GM18951 (cell line): ENCODE measurements around the gene SPANXN2.
"Not testable (repeated sequence)": the region's sequence is repeated elsewhere in the genome, so short reads cannot be mapped to it uniquely, and the experiment has no call there.

Source experiments
- POLR2A ChIP-seq: IDR thresholded peaks from 4 replicates; pipeline ENCODE4 v1.6.1; 2011; ENCODE audit warnings: mild to moderate bottlenecking; ENCODE audit not compliant: insufficient read length, insufficient read depth; ENCODE audit errors: extremely low read depth
- in situ Hi-C: fragments of 300-500 bp; cut with MboI; formaldehyde crosslinking; loops from one replicate; pipeline ENCODE4 v1.12.0; 2022; ENCODE audit warnings: low sequenced_read_pairs, mixed read lengths, inconsistent platforms; ENCODE audit not compliant: unreplicated experiment

SPANXN2 gene, protein sequence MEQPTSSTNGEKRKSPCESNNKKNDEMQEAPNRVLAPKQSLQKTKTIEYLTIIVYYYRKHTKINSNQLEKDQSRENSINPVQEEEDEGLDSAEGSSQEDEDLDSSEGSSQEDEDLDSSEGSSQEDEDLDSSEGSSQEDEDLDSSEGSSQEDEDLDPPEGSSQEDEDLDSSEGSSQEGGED

DNA sequence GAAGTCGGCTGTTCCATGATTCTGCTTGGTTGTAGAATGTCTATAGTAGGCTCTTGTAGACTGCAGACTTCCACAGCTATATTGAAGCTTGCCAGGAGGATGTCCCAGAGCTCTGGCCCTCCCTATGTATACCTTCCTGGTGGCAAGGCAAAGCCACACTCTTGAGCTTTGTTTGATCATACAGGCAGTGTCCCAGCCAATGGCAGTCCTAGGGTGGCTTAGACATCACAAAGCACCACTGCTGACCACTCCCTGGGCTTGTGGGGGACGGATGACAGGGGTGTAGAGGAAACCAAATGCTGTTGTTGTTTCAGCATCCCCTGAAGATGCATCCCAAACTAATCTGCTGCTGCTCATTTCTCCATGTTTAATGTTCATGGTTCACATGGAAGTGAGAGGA, at the start of gene SPANXN2:
Gene SPANXN2 (minus strand): TSS at position 101 of the 400 bp plus-strand sequence. CDS start 84 bp downstream, at position 17.
- in situ Hi-C loops, result not testable (repeated sequence)

DNA sequence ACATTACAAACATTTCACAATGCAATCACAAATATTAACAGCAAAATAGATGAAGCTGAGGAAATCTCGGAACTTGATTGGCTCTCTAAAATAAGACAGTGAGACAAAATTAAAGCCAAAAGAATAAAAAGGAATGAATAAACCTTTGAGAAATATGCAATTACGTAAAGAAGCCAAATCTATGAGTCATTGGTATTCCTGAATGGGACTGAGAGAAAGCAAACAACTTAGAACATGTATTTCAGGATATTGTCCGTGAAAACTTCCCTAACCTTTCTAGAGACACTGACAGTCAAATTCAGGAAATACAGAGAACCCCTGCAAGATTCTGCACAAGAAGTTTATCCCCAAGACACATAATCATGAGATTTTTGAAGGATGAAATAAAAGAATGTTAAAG, 48.4 kb upstream of the SPANXN2 start:
- no peak for TF ChIP-seq POLR2A

DNA sequence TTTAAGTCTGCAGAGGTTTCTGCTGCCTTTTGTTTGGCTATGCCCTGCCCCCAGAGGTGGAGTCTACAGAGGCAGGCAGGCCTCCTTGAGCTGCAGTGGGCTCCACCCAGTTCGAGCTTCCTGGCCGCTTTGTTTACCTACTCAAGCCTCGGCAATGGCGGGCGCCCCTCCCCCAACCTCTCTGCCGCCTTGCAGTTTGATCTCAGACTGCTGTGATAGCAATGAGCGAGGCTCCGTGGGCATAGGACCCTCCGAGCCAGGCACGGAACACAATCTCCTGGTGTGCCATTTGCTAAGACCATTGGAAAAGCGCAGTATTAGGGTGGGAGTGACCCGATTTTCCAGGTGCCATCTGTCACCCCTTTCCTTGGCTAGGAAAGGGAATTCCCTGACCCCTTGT, 47.2 kb upstream of the SPANXN2 start:
- in situ Hi-C loops, result not testable (repeated sequence)

More for the DNA sequence above, 48.4 kb upstream of the SPANXN2 start:
- in situ Hi-C loops, result no loop called here

DNA sequence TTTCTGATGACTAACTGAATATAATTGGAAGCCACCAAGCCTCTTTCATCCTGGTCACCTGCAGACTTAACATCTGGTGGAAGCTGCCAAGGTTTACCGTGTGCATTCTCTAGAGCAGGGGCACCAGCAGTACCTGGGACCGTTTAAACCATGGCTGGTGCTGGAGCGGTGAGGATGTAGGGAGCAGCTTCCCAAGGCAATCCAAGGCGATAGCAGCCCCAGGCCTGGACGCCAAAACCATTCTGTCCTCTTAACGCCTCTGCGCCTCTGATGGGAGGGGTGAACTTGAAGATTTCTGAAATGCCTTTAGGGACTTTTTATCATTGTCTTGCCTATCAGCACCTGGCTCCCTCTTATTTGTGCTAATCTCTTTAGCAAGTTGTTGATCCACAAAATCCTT, 37.3 kb upstream of the SPANXN2 start:
- no peak for TF ChIP-seq POLR2A
- in situ Hi-C loops, result no loop called here

DNA sequence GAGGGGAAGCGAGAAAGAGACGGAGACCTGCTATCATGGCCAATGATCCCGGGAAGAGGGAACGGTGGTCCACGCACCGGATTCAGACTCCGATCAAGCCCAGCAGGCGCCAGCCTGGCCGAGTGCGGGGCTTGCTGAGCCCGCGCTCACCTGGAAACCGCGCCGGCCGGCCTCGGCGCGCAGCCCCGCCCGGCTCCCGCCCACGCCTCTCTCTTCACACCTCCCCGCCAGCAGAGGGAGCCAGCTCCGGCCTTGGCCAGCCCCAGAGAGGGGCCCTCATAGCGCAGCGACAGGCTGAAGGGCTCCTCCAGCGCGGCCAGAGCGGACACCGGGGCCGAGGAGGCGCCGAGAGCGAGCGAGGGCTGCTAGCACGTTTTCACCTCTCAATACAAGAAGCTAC, 36.8 kb upstream of the SPANXN2 start:
- in situ Hi-C loops, result no loop called here
- no peak for TF ChIP-seq POLR2A

DNA sequence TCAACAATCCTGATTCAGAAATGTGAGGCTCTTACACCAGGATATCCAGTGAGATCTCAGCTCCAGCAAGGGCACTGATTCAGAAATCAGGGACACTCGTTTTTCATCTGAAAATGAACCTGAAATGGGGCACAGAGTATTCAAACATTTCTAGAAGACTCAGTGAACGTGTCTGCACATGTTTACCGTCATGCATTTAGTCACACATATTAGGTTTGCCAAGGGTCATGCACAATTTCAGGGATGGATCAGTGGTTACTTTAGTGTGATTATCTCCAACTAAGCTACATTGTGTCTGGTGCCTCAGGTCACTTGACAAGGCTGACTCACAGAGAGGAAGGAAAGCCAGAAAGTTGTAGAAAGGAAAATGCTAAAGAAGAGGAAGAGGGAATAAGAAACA, 33.6 kb upstream of the SPANXN2 start:
- TF ChIP-seq POLR2A, result no peak
- in situ Hi-C loops, result no loop called here

DNA sequence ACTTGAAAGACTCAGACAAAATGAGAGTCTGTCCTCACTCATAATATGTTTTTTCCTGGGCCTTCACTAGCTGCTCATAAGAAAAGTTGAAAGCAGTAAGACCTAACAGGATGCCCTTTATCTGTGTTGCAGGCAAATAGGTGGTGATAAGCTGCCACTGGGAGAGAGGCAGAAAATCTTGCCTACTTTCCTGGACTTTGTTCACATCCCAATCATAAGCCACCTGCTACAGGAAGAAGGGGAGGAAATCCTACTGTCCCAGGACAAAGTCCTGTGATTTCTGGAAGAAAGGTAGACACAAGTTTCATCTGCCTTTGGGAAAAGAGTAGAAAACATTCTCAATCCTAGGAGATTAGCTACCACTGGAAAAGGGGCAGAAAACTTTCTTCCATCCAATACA, 13.3 kb upstream of the SPANXN2 start:
- no peak for TF ChIP-seq POLR2A
- in situ Hi-C loops, result no loop called here

DNA sequence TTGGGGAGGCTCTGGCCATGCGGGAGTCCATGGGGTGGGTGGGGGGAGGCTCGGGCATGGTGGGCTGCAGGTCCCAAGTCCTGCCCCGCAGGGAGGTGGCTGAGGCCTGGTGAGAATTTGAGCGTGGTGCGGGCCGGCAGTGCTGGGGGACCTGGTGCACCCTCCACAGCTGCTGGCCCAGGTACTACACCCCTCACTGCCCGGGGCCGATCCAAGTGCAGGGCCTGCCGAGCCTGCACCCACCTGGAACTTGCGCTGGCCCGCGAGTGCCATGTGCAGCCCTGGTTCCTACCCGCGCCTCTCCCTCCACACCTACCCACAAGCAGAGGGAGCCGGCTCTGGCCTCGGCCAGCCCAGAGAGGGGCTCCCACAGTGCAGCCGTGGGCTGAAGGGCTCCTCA, 5.7 kb upstream of the SPANXN2 start:
- in situ Hi-C loops, result no loop called here

DNA sequence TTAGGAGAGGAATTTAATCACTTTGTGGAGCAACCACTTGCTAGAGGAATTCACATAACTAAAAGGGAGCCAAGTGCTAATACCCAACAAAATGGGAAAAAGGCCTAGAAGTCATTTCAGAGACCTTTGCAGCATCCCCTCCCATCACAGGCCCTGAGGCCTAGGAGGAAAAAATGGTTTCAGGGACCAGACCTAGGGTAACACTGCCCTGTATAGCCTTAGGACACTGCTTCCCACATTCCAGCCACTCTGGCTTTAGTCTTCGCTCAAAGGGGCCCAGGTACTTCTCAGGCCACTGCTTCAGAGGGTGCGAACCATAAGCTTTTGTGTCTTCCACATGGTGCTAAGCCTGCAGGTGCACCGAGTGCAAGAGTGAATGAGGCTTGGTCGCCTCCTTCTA, 19.1 kb downstream of the SPANXN2 start:
- no peak for TF ChIP-seq POLR2A
- in situ Hi-C loops, result no loop called here

More for the DNA sequence above, 5.7 kb upstream of the SPANXN2 start:
- TF ChIP-seq POLR2A, result no peak

DNA sequence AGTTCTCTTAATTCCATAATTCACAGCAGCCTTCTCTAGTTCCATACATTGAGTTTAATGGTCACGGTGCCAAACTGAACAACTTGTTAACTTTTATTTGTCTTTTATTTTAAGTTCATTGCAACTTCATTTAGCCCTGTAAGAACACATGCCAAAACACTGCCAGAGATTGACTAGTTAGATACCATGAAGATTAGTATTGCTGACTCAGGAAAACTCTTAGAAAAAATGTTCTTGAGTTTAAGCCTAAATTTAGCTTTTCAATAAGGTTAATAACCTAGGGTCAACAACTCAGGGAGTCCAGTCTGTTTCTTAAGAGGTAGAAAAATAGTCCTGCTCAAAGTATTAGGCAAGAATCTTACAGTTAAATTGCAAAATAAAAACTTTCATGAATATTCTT, 25.7 kb downstream of the SPANXN2 start:
- TF ChIP-seq POLR2A, result no peak
- in situ Hi-C loops, result no loop called here

DNA sequence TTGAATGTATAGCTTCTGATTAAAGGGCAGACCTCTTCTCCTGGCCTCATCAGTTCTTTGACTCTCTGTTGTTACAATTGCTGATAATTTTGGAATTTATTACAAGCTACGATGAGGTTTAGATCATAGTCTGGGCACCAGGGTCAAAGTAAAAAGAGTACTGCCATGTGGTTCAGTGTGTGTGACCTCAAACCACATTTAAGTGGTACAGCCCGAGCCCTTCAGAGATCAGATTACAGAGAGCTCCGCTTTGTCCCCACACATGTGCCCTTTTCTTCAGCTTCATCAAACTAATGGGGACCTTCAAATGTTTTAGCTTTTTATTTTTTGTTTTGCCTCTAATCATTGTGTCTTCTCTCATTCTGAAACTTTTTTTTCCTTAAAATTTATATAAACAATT, 37.1 kb downstream of the SPANXN2 start:
- in situ Hi-C loops, result no loop called here

DNA sequence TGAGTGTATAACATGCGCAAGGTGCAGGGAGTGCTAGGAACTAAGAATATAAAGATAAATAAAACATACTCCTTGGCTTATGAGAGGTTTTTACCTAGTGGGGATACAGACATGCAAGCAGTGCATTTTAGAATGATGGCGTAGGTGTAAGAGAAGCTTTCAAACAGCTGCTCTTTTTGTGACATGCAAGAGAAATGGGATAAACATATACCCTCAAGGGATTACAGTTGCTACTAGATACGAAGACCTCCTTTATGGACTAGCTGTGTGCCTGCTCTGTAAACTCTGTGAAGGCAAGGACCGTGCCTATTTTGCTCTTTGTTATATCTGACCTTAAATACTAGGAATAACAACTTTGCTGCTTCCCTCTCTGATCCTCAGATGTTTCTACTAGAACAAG, 45.6 kb downstream of the SPANXN2 start:
- TF ChIP-seq POLR2A, result no peak

More for the DNA sequence above, 37.1 kb downstream of the SPANXN2 start:
- TF ChIP-seq POLR2A, result no peak

DNA sequence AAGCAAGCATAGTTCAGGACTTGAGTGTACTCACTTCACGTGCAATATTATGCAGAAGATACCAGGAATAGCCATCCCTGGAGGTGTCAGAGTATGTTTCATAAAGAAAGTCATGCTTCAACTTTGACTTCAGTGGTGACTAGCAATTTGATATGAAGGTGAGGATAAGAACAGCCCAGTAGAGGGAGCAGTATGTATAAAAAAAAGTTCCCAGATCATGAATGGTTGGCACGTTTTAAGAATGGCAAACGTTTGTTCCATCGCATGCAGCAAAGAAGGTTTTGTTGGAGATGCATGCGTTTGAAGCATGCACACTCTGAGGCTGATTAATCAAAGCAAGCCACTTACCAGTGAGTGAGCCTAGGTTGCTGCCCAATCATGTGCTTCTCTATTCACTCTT, 51.2 kb downstream of the SPANXN2 start:
- no peak for TF ChIP-seq POLR2A
- in situ Hi-C loops, result no loop called here

More for the DNA sequence above, 45.6 kb downstream of the SPANXN2 start:
- in situ Hi-C loops, result no loop called here

DNA sequence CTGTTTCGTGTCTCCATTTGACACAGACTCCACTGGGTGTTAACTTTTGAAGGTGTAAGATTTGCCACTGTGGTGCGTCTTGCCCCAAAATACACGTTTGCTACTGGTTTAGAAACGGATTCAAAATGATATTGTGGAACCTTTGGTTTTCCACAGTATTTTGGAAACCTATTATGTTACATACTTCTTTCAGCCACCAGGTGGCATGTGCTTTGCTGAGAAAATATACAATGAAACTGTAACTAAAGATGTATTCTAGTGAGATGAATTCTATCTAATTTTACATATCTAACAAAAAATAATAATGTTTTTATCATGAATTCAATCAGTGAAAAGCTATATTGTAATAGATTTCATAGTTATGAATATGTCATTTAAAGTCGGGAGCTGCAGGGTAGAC, 56.2 kb downstream of the SPANXN2 start:
- no peak for TF ChIP-seq POLR2A
- in situ Hi-C loops, result no loop called here

DNA sequence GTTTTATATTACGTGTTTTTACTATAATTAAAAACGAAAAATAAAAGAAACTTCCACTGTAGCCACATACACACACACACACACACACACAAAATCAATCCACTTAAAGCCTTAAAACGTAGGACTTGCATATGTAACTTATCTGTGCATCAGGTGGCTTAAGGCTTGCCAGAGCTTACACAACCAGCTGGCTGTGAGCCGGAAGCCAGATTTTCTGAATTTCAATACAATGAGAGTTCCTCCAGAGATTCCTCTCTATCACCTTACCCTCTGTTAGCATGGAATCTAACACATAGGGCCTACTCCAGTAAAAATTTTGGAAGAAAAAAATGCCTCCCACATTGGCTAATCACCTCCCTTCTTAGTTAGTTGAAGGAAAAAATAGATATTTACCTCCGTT, 56.8 kb downstream of the SPANXN2 start:
- TF ChIP-seq POLR2A, result no peak
- in situ Hi-C loops, result no loop called here
